IPS-20b (cell line): Measurements from ENCODE around the gene CCDC102A.

Experiments
- H3K27ac ChIP-seq: one replicate; pipeline ENCODE4 v1.5.1; 2013; ENCODE audit warnings: low read length
- H3K27me3 ChIP-seq: 2 replicates; pipeline ENCODE4 v1.6.1; 2013; ENCODE audit warnings: mild to moderate bottlenecking, low read length, inconsistent platforms; ENCODE audit not compliant: insufficient read depth
- H3K36me3 ChIP-seq: 2 replicates; pipeline ENCODE4 v1.6.1; 2013; ENCODE audit warnings: low read depth, mild to moderate bottlenecking, inconsistent platforms, low read length, moderate library complexity; ENCODE audit not compliant: insufficient read depth
- H3K4me1 ChIP-seq: 2 replicates; pipeline ENCODE4 v1.6.1; 2013; ENCODE audit warnings: mild to moderate bottlenecking, control low read depth, inconsistent platforms, low read length, moderate library complexity; ENCODE audit not compliant: insufficient read depth
- H3K4me3 ChIP-seq: 2 replicates; pipeline ENCODE4 v1.5.1; 2013; ENCODE audit warnings: mild to moderate bottlenecking, low read length, inconsistent platforms
- H3K9ac ChIP-seq: 2 replicates; pipeline ENCODE4 v1.6.1; 2013; ENCODE audit warnings: low read depth, mild to moderate bottlenecking, inconsistent platforms, low read length, moderate library complexity
- H3K9me3 ChIP-seq: 2 replicates; pipeline ENCODE4 v1.6.1; 2013; ENCODE audit warnings: mild to moderate bottlenecking, low read depth, low read length, inconsistent platforms; ENCODE audit not compliant: insufficient read depth

Gene CCDC102A

DNA sequence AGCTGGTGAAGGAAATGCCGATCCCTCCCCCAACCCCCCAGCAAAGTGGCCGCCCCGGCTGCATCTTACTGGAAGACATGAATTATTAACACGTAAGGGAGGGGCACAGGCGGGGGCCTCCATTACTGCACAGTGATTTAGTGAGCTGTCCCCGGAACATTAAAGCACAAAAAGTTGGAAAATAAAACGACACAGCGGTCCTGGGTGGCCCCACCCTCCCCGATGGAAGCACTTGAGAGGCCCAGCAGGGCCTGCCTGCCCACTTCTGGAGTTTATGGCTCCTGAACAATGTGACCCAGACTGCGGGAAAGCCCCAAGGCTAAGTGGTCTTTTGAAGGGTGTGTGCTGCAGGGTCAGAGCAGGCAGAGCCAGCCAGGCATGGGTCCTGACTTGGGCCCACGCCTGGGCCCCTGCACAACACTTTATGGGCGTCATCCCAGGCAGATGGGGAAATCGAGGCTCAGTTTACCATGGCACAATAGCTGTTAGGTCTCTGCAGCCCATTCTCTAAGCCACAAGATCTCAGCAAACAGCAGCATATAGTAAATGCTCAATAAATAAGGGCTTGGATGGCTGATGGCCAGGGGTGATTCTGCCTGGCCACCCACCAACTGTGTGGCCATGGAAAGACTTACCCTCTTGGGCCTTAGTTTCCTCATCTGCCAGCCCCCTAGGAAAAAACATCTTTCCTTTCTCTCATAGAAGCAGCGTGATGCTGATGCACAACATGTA is 22.8 kb downstream of the CCDC102A start:
- H3K4me3 ChIP-seq = no peak overlapping the region
- H3K27me3 ChIP-seq = no peaks in the 10 kb centered on the region
- no peaks in the 10 kb centered on the region for H3K9me3 ChIP-seq

DNA sequence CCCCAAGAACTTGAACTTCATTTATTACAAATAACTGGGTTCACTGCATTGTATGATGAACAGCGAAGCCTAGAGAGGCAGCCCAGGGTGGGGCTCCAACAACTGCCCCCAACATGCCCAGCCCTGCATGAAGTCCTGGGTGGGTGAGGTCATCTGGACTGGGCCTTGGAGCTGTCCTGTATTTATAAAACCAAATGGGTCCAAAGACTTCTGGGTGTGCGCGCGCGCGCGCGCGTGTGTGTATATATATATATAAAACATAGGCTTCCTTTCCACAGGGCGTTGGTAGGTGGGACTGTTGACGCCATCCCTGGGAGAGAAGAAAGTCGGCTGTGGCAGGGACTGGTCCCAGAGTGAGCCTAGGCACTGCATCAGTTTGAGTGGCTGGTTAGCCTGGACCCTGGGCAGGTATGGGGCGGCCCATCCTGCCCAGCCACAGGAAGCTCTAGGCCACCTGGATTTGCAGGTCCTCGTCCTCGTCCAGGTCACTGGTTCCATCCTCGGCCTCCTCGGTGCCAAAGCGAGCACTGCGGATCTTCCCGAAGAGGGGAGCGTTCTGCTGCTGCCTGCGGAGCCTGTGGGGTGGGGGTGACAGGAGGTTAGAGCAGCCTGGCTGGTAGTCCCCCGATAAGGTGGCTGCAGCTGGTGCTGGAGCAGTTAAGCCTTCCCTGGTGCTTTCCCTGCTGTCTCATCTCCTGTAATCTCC is 23.9 kb downstream of the CCDC102A start:
- H3K27me3 ChIP-seq = no peaks in the 10 kb centered on the region
- no peaks in the 10 kb centered on the region for H3K4me1 ChIP-seq
- H3K9me3 ChIP-seq = no peaks in the 10 kb centered on the region
- H3K4me3 ChIP-seq = no peak overlapping the region
- H3K9ac ChIP-seq = no peak overlapping the region
- peaks cover 10% of the 10 kb centered on the region for H3K36me3 ChIP-seq
- H3K27ac ChIP-seq = no peak overlapping the region

More for the DNA sequence above, 22.8 kb downstream of the CCDC102A start:
- H3K9ac ChIP-seq = no peak overlapping the region
- H3K4me1 ChIP-seq = no peaks in the 10 kb centered on the region
- H3K27ac ChIP-seq = no peak overlapping the region
- peaks cover 15% of the 10 kb centered on the region for H3K36me3 ChIP-seq

DNA sequence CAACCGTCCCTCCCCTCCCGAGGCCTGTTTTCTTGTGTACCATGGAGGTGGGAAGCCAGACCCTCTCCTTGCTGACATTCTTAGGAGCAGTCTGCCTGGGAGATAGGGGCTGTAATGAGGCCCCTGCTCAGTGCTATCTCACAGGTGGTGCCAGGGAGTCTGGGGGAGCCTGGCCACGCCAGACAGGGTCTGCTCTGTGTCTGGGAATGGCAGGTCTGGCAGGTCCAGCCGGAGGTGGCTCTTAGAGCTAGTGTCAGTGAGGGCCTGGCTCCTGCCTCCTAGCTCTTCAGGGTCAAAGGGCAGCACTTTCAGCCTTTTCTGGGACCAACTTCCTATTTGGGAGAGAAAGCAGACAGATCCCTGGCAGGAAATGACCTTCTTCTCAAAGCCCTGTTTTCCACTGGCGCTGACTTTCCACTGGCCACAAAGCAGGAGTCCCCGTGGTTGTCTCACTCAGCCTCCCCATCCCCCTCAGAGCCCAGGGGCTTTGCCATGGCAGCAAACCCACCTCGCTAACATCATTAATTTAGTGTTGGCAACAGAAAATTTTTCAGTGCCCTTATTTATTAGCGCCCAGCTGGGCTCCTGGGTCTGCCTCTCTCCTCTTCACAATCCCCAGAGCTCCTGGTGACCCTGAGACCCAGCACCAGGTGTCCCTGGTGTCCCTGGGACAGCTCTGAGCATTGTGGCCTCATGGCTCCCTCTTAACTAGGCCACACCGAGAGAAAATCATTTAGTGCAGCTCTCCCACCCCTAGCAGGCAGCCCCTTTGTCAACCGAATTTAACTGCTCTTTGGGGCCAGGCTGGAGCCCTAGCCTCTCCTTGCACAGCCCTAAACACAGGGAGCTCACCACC is 26.1 kb downstream of the CCDC102A start:
- Histone ChIP-seq H3K27me3 (no peaks in the 10 kb centered on the region), H3K36me3 (peaks cover 9% of the 10 kb centered on the region; the same call in 1 of the 2 replicates), H3K9me3 (no peaks in the 10 kb centered on the region), H3K9ac (no peak overlapping the region), H3K27ac (no peak overlapping the region), H3K4me3 (no peak overlapping the region), H3K4me1 (no peaks in the 10 kb centered on the region)

DNA sequence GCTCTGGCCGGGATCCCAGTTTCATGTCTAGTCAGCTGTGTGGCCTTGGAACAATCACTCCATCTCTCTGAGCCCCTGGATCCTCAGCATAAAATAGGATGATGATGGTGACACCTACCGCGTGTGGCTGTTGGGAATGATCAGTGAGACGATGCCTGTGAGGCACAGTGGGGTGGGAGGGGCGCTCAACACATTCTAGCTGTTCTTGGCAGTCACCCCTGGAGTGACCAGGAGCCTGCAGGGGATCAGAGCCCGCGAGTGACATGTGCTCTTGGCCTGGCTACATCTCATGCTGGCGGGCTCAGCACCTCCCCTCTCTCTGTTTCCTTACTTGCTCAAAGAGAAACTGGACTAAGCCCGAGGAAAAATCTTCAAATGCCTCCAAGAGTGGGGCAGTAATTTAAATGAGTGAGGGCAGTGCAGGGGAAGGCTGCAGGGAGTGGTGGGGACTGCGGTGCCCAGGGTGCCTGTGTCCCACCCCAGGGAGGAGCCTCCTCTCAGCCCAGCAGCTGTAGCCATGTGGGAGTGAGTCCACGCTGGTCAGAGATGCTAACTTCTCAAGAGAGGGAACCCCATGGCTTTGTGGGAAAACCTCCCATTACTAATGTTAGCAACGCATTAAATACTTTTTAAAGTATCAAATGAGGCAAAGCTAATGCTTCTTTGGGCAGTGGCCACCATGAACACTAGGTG is 27.0 kb downstream of the CCDC102A start:
- no peak overlapping the region; the same call in 1 of the 2 replicates for H3K9ac ChIP-seq
- H3K36me3 ChIP-seq = peaks cover 7% of the 10 kb centered on the region; the same call in 1 of the 2 replicates
- no peaks in the 10 kb centered on the region for H3K27me3 ChIP-seq
- no peaks in the 10 kb centered on the region for H3K4me1 ChIP-seq
- H3K9me3 ChIP-seq = no peaks in the 10 kb centered on the region
- H3K27ac ChIP-seq = no peak overlapping the region
- H3K4me3 ChIP-seq = no peak overlapping the region

- Histone ChIP-seq H3K27me3 (no peaks in the 10 kb centered on the region), H3K27ac (no peak overlapping the region), H3K9me3 (no peaks in the 10 kb centered on the region), H3K4me3 (no peak overlapping the region), H3K9ac (no peak overlapping the region), H3K4me1 (no peaks in the 10 kb centered on the region), H3K36me3 (0 out of 2 replicates have a peak, but pooled peaks cover 5% of the 10 kb centered on the region)
Measured at GRCh38 chr16:57508035-57508425, 28.3 kb downstream of the CCDC102A start.

DNA sequence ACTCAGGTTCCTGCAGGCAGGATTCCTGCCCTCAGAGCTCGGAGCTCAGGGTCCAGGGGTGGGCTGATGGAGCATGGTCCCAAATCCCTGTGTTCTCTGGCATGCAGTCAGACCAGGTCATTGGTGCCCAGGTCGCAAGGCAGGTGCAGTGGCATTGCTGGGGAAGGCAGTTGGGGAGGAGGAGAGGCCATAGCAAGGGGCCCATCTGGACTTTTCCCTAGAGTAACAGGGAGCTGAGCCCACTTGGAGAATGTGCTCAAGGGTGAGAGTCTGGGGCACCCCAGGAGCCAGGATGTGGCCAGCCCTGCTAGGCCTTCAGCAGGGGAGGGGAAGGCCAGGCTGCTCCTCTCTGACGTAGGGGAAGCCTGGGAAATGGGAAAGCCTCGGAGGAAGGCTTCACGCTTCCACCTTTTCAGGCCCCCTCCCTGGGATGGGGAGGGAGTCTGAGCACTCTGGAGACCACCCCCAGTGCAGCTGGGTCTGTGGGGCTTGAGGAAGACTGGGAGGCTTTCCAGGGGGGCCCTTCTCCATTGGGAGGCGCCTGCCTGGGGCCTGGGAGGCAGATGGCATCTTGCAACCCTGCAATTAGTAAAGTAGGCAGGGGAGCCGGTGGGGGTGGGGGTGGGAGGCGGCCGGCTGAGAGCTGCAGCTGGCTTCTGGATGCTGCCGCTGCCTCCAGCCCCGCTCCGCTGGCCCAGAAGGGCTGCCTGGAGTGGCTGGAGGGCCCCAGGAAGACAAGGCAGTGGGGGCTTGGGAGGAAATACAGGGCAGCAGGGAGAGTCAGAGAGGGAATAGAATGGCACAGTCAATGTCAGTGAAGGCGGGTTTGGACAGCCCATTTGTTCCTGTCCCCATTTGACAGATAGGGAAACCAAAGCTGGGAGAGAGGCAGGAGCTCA is 29.0 kb downstream of the CCDC102A start:
- H3K4me1 ChIP-seq = no peaks in the 10 kb centered on the region
- 0 out of 2 replicates have a peak, but pooled peaks cover 3% of the 10 kb centered on the region for H3K36me3 ChIP-seq
- H3K4me3 ChIP-seq = no peak overlapping the region
- H3K9me3 ChIP-seq = no peaks in the 10 kb centered on the region
- no peak overlapping the region for H3K9ac ChIP-seq
- no peaks in the 10 kb centered on the region for H3K27me3 ChIP-seq
- H3K27ac ChIP-seq = no peak overlapping the region

- no peaks in the 10 kb centered on the region for H3K36me3 ChIP-seq
- no peak overlapping the region for H3K9ac ChIP-seq
- no peak overlapping the region for H3K4me3 ChIP-seq
- no peak overlapping the region for H3K27ac ChIP-seq
- H3K27me3 ChIP-seq = no peaks in the 10 kb centered on the region
- H3K4me1 ChIP-seq = no peaks in the 10 kb centered on the region
- no peaks in the 10 kb centered on the region for H3K9me3 ChIP-seq
Measured at GRCh38 chr16:57505169-57505568, 31.2 kb downstream of the CCDC102A start.

GRCh38 chr16:57504491-57504890 is 31.9 kb downstream of the CCDC102A start:
- Histone ChIP-seq H3K27me3 (no peaks in the 10 kb centered on the region), H3K4me1 (no peaks in the 10 kb centered on the region), H3K9me3 (no peaks in the 10 kb centered on the region), H3K36me3 (no peaks in the 10 kb centered on the region), H3K27ac (no peak overlapping the region), H3K4me3 (no peak overlapping the region), H3K9ac (no peak overlapping the region)

DNA sequence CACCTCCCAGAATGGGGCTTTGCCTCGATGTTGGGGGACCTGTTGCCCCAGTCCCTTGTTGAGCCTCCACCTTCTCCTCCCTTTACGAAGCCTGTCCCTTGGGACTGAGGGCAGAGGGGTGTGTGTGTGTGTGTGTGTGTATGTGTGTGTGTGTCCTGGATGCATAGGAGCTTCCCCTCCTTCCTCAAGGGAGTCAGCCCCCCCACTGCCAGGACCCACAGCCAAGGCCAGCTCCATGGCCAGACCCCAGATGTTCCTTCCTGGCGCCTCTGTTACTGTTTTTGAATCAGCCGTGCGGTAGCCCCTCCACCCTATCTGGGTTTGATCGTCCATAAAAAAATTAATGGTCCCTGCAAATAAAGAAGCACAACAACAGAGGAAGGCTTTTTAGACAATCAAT is 32.4 kb downstream of the CCDC102A start:
- no peak overlapping the region for H3K4me3 ChIP-seq
- no peaks in the 10 kb centered on the region for H3K36me3 ChIP-seq
- no peak overlapping the region for H3K27ac ChIP-seq
- no peak overlapping the region for H3K9ac ChIP-seq
- H3K4me1 ChIP-seq = no peaks in the 10 kb centered on the region
- H3K9me3 ChIP-seq = no peaks in the 10 kb centered on the region
- H3K27me3 ChIP-seq = no peaks in the 10 kb centered on the region

DNA sequence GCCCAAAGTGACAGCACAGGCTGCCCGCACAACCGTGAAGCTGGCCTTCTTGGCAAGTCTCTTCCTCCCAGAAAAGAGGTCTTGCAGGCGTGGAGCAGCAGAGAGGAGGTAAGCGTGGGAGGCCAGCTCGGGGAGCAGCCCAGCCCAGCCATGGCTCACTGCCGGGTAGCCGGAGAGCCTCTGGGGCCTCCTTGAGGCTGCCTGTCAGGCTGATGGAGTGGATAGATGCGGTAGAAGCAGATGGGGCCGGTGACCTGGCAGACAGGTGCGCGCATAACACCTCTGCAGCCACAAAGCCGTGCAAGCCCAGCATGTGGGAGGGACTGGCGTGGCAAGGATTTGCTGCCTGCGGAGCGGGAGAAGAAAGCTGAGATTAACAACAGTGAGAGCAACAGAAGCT is 33.0 kb downstream of the CCDC102A start:
- no peaks in the 10 kb centered on the region for H3K27me3 ChIP-seq

More for the DNA sequence above, 33.0 kb downstream of the CCDC102A start:
- no peak overlapping the region for H3K27ac ChIP-seq
- no peaks in the 10 kb centered on the region for H3K9me3 ChIP-seq
- no peaks in the 10 kb centered on the region for H3K36me3 ChIP-seq
- H3K4me3 ChIP-seq = no peak overlapping the region
- no peaks in the 10 kb centered on the region for H3K4me1 ChIP-seq
- no peak overlapping the region for H3K9ac ChIP-seq
